NCI-H146 treated with DMSO at 0.1 percent for 48 hours (cell line): ENCODE data around the gene SNAPC5.
"Not testable (repeated sequence)": the region's sequence is repeated elsewhere in the genome, so short reads cannot be mapped to it uniquely, and the experiment has no call there.

Experiments
- DNase-seq: peaks from one replicate; lab custom pipeline; 2025; ENCODE audit not compliant: unreplicated experiment; lab: John Stamatoyannopoulos, UW

The SNAPC5 gene

GRCh38 chr15:66494262-66494661, 3.3 kb downstream of the SNAPC5 start:
- DNase-seq: no peak

- DNase-seq: no peak
Observed at GRCh38 chr15:66491846-66492245, 5.7 kb downstream of the SNAPC5 start.

GRCh38 chr15:66489179-66489791, 8.3 kb downstream of the SNAPC5 start:
- no peak for DNase-seq

GRCh38 chr15:66488525-66488924, 9.0 kb downstream of the SNAPC5 start:
- DNase-seq: no peak

GRCh38 chr15:66486887-66487286, 10.7 kb downstream of the SNAPC5 start:
- no peak for DNase-seq

- DNase-seq: no peak
Observed at GRCh38 chr15:66484539-66485112, 12.9 kb downstream of the SNAPC5 start.

GRCh38 chr15:66483131-66483566, 14.4 kb downstream of the SNAPC5 start:
- no peak for DNase-seq

- no peak for DNase-seq
Observed at GRCh38 chr15:66482539-66482938, 15.0 kb downstream of the SNAPC5 start.

GRCh38 chr15:66481107-66481856, 16.3 kb downstream of the SNAPC5 start:
- DNase-seq: no peak

GRCh38 chr15:66480267-66480666, 17.3 kb downstream of the SNAPC5 start:
- DNase-seq: no peak

GRCh38 chr15:66477011-66477410, 20.6 kb downstream of the SNAPC5 start:
- DNase-seq: no peak

GRCh38 chr15:66476535-66476934, 21.0 kb downstream of the SNAPC5 start:
- no peak for DNase-seq

GRCh38 chr15:66474963-66475362, 22.6 kb downstream of the SNAPC5 start:
- DNase-seq: no peak

- no peak for DNase-seq
Observed at GRCh38 chr15:66474135-66474534, 23.4 kb downstream of the SNAPC5 start.

- no peak for DNase-seq
Observed at GRCh38 chr15:66472176-66472999, 25.2 kb downstream of the SNAPC5 start.

GRCh38 chr15:66470825-66471224, 26.7 kb downstream of the SNAPC5 start:
- not testable (repeated sequence) for DNase-seq

- DNase-seq: not testable (repeated sequence)
Observed at GRCh38 chr15:66467162-66468040, 30.2 kb downstream of the SNAPC5 start.

GRCh38 chr15:66465294-66465693, 32.3 kb downstream of the SNAPC5 start:
- DNase-seq: not testable (repeated sequence)

GRCh38 chr15:66462627-66463026, 34.9 kb downstream of the SNAPC5 start:
- DNase-seq: no peak

- no peak for DNase-seq
Observed at GRCh38 chr15:66461917-66462316, 35.6 kb downstream of the SNAPC5 start.
